ENCODE results near the gene HDHD2. TPM values are rescaled to one million over a fixed set of nuclear protein-coding genes. Genes with fewer than 3 reads are reported as not detected.

The HDHD2 gene
- total RNA-seq, 1 donor from 2014 or later, result 12.6 TPM

DNA sequence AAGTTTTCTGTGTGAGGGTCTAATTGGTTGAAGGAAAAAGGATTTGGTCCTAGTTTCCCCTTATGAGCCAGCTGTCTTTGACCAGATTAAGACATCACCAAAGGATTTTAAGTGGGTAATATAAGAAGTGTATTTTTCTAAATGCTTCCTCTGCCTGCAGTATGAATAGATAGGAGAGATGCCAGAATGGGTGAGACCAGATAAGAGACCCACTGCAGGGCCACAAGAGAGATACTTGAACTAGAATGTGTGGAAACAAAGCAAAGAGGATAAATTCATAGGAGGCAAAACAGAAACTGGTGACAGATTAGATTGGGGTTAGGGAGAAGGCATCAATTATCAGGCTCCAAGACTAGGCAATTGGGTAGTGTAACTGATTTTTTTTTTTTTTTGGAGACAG is 1.1 kb upstream of the HDHD2 start:
- H3K4me3 ChIP-seq (ENCODE audit: low read depth, low read length), result no peak overlapping the region
- FAIRE-seq, result no peak

DNA sequence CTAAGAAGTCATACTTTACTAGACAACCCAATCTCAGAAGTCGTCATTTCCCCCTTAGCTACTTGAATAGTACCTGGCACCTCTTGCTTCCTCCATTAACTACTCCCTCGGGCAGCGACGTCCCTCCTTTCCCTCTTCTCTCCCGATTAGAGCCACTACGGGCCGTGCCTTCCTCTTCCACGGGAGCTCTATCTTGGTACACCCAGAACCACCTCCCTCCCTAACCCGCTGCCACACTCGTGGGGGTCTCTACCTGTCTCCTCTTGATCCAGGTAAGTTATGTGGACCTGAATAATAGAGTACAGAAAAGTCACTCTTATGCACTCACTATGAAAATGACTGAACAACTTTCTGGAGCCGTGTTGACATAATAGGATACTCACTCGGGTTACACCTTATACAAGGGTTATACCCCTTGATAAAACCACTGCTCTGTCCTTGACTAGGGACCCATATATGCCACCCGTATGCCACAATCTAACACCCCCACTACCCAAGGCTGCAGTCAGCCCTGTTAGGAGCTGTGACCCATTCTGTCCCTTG is 595 bp upstream of the HDHD2 start:
- Histone ChIP-seq H3K4me3 (ENCODE audit: low read depth, low read length) (peak overlapping the region; percentile 78), H3K36me3 (ENCODE audit: control insufficient read depth, insufficient read depth, low read length) (peaks cover 2% of the 10 kb centered on the region), H3K27me3 (ENCODE audit: control insufficient read depth, insufficient read depth, low read length) (no peaks in the 10 kb centered on the region)
- TF ChIP-seq, protein P1, sequence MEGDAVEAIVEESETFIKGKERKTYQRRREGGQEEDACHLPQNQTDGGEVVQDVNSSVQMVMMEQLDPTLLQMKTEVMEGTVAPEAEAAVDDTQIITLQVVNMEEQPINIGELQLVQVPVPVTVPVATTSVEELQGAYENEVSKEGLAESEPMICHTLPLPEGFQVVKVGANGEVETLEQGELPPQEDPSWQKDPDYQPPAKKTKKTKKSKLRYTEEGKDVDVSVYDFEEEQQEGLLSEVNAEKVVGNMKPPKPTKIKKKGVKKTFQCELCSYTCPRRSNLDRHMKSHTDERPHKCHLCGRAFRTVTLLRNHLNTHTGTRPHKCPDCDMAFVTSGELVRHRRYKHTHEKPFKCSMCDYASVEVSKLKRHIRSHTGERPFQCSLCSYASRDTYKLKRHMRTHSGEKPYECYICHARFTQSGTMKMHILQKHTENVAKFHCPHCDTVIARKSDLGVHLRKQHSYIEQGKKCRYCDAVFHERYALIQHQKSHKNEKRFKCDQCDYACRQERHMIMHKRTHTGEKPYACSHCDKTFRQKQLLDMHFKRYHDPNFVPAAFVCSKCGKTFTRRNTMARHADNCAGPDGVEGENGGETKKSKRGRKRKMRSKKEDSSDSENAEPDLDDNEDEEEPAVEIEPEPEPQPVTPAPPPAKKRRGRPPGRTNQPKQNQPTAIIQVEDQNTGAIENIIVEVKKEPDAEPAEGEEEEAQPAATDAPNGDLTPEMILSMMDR (IDR thresholded peaks at IDR 0.05; ENCODE audit: insufficient read depth, low read length, severe bottlenecking), result no peak
- FAIRE-seq, result no peak
- DNase-seq (ENCODE audit: low read depth), result peak; percentile 17

More for the DNA sequence above, 1.1 kb upstream of the HDHD2 start:
- TF ChIP-seq, protein P1 (IDR thresholded peaks at IDR 0.05; ENCODE audit: insufficient read depth, low read length, severe bottlenecking), result no peak
- Histone ChIP-seq H3K36me3 (ENCODE audit: control insufficient read depth, insufficient read depth, low read length) (peaks cover 2% of the 10 kb centered on the region), H3K27me3 (ENCODE audit: control insufficient read depth, insufficient read depth, low read length) (no peaks in the 10 kb centered on the region)
- DNase-seq (ENCODE audit: low read depth), result no peak

DNA sequence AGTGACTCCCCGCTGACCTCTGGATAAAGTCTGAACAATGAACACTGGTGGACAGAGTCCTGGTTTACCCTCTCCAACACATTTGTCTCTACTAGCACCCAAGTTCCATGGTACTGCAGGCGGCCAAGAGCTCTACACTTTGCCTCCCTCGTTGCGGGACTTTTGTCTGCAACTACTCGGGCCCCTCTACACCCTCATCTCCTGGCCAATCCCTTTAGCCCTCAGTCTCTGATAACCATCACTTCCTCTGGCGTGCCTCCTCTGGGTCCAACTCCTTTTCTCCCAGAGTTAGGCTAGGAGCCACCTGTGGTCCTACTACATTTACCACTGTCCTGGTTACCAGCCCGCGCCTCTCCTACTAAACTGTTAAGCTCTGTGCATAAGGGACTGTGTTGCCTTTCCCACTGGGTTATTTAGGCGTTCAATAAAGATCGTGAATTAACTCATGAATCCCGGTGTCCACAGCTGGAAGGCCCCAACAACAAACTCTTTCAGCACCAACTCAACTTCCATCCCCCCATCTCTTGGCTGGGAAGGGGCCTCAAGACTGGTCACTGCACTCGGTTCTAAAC is 757 bp downstream of the HDHD2 start:
- Histone ChIP-seq H3K4me3 (ENCODE audit: low read depth, low read length) (peak overlapping the region; percentile 78), H3K36me3 (ENCODE audit: control insufficient read depth, insufficient read depth, low read length) (peaks cover 2% of the 10 kb centered on the region), H3K27me3 (ENCODE audit: control insufficient read depth, insufficient read depth, low read length) (no peaks in the 10 kb centered on the region)
- TF ChIP-seq, protein P1 (IDR thresholded peaks at IDR 0.05; ENCODE audit: insufficient read depth, low read length, severe bottlenecking), result no peak
- no peak for DNase-seq (ENCODE audit: low read depth)
- FAIRE-seq, result no peak

DNA sequence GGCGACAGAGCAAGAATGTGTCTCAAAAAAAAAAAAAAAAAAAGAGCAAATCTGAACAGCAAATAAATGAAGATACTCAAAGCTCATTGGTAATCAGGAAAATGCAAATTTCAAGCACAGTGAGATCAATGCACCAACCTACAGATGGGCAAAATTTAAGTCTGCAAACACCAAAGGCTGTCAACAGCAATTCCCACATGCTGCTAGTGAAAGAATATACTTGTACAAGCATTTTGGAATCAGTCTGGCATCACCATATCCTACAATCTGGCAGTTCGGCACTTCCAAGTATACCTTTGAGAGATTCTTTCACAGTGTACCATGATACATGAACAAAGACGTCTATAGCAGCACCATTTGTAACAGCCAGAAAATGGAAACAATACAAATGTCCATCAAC is 4.1 kb downstream of the HDHD2 start:
- no peaks in the 10 kb centered on the region for H3K27me3 ChIP-seq (ENCODE audit: control insufficient read depth, insufficient read depth, low read length)
- TF ChIP-seq, protein P1 (IDR thresholded peaks at IDR 0.05; ENCODE audit: insufficient read depth, low read length, severe bottlenecking), result no peak
- H3K4me3 ChIP-seq (ENCODE audit: low read depth, low read length), result no peak overlapping the region
- H3K36me3 ChIP-seq (ENCODE audit: control insufficient read depth, insufficient read depth, low read length), result no peaks in the 10 kb centered on the region
- DNase-seq (ENCODE audit: low read depth), result no peak
- no peak for FAIRE-seq

DNA sequence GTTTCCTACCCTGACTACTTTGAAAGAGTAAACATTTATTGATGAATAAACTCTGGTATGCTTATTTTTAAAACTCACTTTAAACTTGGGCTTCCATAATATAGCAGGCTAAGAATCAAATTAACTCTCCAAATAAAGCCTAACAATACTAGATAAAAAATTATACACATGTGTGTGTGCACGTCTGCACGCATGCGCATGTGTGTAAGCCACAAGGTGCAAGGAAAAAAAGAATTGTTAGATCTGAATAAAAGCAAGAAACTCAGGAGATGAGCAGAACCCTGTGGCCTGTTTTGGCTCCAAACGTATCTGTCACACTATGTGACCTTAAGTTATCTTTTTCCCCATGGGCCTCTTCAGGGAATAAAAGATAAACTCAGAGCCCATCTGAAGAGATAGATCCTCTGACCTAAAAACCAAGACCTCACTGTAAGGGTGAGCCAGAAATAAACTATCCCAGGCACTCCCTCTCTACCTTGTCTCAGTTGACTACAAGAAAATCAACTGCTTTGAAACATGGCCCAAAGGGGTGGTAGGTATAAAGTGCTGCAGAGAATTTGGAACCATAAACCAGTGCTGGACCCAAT is 6.3 kb downstream of the HDHD2 start:
- H3K4me3 ChIP-seq (ENCODE audit: low read depth, low read length), result no peak overlapping the region
- no peaks in the 10 kb centered on the region for H3K27me3 ChIP-seq (ENCODE audit: control insufficient read depth, insufficient read depth, low read length)
- FAIRE-seq (no peak), DNase-seq (ENCODE audit: low read depth) (no peak)
- no peaks in the 10 kb centered on the region for H3K36me3 ChIP-seq (ENCODE audit: control insufficient read depth, insufficient read depth, low read length)
- TF ChIP-seq, protein P1 (IDR thresholded peaks at IDR 0.05; ENCODE audit: insufficient read depth, low read length, severe bottlenecking), result no peak
